HG03439 (cell line): ENCODE results near the gene PIMREG.

ENCODE experiments used
- ATAC-seq: cut with Tn5 transposase; IDR thresholded peaks from one replicate; pipeline ENCODE4 v1.9.1; 2021; ENCODE audit warnings: mild to moderate bottlenecking, moderate library complexity; ENCODE audit not compliant: unreplicated experiment

Gene PIMREG, protein sequence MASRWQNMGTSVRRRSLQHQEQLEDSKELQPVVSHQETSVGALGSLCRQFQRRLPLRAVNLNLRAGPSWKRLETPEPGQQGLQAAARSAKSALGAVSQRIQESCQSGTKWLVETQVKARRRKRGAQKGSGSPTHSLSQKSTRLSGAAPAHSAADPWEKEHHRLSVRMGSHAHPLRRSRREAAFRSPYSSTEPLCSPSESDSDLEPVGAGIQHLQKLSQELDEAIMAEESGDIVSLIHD

DNA sequence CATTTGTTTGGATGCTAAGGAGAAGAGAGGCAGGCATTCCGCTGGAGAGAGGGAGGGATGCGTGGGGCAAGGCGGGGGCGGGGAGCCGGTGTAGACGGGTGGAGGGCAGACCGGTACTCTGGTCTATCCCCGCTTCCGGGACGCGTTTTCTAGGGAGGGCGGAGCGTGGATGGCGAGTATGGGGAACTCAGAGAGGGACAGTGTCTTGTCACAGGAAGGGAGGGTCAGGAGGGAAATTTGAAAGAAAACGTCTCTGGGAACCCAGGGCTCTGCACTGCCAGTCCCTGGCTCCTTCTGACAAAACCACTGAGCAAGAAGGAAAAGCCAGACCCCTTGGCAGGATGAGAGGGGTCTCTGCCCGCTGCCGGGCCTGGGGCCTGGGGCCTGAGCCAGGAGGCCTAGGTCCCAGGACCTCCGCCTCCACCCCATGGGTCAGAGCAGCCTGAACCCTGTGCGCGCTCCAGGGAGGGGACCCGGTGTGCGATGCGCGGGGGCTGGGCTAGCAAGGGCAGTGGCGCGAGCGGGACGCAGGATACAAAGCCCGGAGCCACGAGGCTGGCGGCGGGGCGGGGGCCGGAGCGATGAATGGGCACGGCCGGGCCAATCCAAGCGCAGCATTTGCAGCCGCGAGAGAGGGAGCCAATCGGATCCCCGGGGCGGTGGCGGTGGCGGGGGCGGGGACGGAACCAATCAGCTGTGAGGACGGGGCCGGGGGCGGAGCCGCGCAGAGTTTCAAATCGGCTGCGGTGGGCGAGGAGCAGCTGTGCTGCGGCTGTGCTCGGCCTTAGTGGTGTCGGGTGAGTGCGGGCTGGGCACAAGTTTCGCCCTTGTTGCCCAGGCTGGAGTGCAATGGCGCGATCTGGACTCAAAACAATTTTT is at the start of gene PIMREG:
Gene PIMREG, plus strand, starts transcription at position 764 of the 879 bp plus-strand sequence. CDS start 656 bp downstream, outside the sequence.
- peak; percentile 86 for ATAC-seq

DNA sequence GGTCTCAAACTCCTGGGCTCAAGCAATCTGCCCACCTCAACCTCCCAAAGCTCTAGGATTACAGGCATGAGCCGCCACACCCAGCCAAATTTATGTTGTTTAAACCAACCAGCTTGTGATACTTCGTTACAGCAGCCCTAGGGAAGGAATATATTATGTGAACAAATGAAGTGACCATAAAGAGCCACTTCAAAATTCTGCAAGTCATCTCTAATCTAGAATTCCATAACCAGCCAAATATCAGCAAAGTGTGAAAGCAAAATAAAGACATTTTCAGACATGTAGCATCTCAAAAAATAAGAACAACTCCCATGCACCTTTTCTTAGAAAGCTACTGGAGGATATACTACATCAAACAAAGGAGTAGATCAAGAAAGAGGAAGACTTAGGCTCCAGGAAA is 45.3 kb upstream of the PIMREG start:
- no peak for ATAC-seq

DNA sequence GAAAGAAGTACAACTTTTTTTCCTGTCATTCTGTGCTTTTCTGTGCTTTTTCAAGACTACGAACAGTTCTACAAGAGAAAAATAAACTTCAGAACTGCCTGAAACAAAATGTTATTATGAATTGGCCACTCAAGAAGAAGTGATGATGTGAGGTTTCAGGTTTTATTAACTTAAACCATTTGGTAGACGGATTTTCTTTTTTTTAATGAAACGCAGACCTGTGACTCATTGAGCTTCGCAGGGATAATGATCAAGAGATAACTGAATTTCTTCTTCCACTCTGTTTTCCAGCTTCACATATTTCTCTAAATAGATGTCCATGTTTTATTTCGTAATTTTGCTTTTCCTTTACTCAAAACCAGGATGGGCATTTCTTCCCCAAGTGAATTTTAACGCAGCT is 42.0 kb upstream of the PIMREG start:
- no peak for ATAC-seq

DNA sequence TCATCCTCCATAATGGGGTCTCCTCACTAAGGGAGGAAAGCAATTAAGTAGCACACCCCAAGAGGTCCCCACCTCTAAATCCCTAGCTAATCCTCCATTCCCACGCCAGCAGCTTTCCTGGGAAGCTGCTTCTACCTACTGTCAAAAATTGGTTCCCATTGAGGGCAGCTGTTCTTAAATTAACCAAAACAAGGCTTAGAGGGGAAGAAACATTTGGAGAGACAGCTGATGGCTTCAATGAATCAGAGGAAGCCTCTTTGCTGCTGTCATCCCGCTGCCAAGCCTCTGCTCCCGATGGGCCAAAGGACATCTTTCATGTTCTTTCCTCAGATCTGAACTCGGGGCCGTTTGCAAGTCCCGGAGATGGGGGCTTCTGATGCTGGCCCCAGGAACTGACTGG is 36.0 kb upstream of the PIMREG start:
- no peak for ATAC-seq

DNA sequence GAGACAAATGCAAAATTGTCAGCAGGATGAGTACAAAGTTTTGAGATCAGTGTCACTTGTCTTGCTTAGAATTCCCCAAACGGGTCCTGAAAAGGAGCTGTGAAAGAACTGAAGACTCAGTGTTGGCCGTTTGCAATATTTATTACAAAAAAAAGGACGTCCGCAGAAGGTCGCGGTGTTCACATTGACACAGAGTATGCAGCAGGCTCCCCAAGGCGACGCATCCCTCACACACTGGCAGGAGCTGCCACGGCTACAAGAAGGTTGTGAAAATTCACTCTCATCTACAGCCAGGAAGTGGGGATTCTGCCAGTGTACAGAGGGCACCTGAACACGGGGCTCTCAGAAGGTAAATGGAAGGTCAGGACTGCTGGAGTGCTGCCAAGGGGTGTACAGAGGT is 35.5 kb upstream of the PIMREG start:
- ATAC-seq = no peak

DNA sequence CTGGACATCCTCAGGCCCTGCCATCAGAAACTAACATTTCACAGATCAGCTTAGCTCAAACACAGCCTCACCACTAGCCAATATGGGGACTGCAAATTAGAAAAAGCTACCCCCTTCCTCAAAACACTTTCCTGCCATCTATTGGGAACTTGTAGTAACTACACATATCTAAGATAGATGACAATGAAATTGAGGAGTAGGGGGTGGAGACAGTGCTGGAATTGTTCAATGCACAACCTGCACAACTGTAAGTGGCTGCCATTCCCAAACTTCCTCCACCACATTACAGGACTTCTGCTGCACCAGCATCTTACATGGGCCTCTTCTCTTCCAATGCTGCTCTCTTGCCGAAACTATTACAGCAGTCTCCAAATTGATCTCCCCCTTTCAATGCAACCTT is 31.2 kb upstream of the PIMREG start:
- ATAC-seq = no peak

DNA sequence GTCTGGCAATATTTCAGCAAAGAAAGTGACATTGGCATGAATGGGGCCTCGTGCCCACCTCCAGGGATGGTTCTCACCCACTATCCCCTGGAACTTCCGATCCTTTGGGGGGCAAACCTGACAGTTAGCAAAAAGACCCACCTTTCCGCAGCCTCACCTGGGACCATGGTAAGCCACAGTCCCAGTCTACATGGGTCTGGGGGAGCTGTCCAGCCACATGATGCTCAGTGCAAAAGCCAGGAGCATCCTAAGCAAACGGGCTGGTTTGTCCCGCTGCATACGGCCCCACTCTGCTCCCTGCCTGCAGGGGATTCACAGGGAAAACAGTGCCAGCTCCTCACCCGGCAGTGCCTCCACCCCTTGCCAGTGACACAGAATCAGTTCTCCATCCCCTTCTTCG is 28.6 kb upstream of the PIMREG start:
- no peak for ATAC-seq

DNA sequence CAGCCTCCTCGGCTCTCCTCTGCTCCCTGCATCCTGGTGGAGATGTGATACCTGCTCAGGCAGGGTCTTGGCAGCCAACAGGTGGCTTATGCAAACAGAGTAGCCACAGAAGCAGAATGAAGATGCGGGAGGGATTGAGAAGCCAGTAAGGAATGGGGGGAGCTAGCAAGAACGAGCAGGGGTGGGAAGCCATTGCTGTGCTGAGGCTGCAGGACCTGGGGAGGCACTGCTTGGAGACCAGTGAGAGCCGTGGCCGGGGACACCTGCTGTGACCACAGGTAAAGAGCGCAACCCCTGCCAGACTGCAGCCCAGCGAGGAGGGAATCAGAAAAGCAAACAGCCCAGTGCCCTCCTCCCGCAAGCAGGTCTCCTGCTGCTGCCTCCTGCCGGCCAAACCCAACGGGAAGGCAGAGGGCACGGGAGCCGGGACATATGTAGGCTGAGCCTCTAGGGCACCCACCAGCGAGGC is 24.0 kb upstream of the PIMREG start:
- ATAC-seq = no peak

DNA sequence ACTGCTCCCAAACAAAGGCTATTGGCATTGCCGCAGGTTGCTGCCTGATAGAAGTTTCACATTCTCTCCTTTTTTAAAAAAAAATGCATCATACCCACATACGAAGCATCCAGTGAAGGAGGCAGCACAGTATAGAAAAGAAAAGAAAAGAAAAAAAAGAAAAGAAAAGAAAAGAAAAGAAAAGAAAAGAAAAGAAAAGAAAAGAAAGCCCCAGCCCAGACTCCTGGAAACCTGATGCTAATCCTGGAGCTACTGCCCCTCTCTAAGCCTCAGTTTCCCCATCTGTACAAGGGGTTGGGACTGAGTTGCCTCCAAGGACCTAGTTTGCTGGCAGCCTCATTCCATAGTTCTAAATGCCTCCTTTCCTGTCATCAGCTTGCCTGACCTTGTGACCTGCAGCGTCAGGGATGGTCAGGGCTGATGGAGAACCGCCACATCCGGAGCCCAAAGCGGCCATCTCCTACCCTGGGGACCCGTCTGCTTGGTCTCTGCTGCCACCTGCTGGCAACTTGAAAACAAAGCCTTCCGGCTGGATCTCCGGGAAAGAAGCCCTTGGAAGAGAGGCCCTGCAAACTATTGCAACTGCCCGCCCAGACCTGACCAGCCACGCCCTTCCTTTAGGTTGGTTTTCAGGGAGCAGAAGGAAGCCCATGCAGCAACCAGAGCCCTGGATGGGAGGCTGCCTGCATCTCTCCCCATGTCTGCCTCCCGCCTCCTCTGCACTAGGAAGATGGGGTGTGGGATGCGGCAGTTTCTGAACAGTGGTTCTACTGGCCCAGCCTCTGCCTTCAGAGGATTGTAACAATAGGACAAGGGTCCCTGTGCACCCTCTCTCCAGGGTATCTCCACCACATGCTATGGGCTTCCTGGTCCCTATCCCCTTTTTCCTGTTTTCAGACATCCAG is 22.3 kb upstream of the PIMREG start:
- ATAC-seq = no peak

DNA sequence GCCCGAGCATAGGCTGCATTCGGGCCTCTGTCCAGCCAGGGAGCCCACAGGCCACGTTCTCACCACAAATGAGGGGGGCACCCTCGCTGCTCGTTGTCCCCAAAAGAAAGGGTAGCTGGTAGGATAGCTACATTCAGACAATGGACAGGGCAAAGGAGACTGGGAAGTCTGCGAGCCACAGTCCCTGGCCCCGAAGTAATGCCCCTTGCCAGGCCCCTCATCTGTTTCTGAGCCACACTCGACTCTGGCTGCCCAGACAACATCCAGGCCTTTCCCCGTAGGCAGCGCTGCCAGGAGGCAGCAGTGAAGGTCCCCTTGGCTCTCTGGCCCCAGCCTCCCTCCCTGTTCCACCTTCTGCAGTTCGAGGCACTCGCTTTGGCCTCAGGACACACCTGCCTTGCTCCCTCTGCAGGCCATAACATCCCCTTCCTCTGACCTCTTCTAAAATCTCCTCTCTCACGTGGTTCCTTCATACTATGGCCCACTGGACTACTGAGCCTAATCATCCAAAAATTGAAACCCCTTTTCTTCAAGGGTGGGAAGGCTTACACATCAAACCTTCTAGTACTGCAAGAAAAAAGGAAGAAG is 21.5 kb upstream of the PIMREG start:
- ATAC-seq = no peak

DNA sequence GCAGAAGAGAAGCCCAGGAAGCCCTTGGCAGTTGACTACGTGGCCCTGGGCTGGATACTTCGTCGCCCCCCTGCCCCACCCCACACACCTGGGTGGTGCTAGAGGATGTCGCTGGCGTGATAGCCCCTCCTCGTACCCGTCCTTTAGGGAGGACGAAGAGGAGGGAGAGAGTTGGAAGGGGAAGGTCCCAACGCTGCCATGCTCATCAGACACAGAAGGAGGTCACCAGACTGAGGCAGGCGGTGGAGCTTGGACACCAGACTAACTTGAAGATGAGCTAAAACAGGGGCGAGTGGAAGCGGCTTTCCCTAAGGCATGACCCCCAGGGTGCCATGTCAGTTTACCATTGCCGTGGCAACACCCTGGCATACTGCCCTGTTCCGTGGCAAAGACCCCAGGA is 20.3 kb upstream of the PIMREG start:
- no peak for ATAC-seq

DNA sequence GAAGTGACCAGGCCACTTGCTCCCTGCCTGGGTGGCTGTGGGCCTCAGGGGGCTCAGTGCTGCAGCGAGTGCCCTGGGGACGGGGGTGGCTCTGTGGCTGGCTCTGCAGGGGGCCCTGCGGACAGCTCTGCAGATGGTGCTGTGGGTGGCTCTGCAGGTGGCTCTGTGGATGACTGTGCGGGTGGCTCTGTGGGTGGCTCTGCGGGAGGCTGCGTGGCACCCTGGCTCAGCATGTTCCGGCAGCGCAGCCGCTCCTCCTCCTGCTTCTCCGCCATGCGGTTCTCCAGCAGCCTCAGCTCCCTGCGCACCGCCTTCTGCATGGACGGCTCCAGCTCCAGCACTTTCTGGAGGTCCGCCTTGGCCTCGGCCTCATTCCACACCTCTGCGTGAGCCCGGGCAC is 18.8 kb upstream of the PIMREG start:
- ATAC-seq = no peak

DNA sequence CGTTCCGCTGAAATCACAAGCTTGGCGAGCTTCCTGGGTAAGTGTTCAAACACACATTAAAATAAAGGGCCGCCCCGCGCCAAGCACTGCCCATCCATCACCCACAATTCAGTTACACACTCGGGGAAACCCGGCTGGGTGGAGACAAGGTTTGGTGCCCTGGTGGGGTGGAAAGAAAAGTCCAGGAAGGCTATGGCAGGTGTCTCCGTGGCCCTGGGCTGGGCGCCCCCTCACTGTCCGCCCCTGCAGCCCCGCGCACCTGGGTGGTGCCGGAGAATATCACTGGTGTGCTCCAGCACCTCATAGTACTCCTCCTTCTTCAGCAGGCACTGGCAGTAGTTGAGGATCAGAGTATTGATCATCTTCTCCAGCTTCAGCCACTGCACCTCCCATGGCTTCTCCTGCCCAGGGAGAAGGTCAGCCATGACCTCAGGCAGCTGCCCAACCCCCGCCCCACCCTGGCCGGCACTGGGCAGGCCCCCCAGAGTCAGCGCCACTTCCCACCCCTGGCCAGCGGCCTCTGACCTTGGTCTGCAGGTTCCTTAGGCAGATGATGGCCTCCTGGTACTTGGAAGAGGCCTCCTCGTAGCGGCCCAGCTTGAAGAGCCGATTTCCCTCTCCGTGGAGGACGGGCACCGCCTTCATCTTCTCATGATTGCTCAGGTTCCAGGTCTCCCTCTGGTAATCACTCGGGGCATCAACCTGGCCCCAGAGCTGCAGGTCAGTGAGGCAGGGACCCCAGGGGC is 17.7 kb upstream of the PIMREG start:
- no peak for ATAC-seq

DNA sequence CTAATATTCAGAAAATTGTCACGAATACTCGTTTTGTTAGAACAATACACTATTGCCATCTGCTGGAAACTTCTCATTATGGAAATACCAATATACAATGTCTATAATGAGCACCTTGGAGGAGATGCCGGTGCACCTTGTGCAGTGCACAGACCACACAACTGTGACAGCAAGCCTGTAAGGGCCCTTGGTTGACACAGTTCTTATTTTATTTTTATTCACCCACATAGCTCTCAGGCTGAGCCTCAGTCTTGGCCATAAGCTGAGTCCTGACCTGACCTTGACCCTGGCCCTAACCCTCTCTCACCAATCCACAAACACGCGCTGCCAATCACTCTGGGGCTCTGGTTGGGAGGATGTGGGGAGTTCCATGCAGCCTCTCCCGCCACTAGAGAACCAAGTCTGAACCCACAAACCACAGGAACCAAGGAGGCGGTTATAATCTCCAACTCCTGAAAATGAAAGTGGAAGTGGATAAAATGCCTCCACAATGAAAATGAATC is 16.9 kb upstream of the PIMREG start:
- no peak for ATAC-seq

DNA sequence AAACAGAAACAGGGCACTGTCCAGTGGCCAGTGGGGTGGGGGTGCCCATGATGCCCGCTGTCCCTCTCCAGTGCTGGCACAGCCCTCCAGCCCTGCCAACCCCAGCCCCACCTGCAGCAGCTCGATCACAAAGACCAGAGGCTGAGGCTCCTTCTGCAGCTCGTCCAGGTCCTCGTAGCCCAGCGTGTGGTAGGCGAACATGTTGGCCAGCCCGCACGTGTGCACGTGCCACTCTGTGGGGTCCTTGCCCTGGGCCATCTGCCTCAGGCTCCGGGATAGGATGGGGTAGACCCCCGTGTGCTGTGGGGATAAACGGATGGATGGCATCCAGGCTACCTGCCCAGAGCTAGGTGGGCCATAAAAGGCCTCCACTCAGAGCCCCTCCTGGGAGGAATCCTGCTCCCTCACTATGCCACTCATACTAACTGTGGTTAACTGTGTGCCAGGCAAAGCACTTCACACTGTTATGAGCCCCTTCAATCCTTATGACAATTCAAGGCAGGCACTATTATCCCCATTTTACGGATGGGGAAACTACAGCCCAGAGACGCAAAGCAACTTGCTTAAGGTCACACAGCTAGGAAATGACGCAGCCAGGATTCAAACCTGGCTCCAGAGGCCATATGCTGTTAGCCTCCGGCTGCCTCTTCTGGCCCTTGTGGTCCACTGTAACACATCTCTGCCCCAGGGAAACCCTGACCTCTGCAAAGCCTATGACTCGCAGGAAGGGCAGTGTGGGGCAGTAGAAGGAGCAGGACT is 15.9 kb upstream of the PIMREG start:
- ATAC-seq = no peak

DNA sequence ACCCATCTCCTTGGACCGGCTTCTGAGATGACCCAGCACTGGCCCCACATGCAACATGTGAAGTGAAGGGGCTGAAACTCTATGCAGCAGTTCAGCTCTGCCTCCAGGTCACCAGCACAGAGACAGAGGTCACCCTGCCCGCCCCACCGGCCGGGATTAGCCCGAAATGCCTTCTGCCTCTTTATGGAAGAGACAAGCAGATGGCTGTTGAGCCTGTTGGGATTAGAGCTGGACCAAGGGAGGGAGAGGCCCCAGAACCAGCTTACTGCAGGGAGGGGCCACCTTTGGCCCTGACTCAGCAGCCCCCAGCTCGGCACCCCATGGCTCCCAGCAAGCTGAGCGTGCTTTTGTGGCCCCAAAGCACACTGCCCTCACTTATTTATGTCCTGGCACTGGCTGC is 15.0 kb upstream of the PIMREG start:
- ATAC-seq = no peak

DNA sequence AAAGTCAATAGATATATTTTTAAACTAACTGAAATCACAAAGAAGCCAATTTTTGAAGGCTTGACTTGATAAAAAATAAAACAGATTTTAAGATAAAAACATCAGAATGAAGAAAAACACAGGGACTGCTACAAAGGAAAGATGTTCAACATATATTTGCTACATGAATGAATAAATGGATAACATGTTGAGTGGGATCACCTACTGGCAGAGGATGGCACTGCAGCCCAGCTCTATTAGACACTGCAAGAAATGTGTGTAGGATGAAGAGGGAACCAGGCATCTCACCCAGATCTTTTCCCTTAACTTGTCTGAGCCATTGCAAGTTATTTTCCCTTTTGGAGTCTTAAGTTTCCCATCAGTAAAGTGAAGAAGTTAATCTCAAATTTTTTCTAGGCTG is 13.5 kb upstream of the PIMREG start:
- ATAC-seq = no peak

DNA sequence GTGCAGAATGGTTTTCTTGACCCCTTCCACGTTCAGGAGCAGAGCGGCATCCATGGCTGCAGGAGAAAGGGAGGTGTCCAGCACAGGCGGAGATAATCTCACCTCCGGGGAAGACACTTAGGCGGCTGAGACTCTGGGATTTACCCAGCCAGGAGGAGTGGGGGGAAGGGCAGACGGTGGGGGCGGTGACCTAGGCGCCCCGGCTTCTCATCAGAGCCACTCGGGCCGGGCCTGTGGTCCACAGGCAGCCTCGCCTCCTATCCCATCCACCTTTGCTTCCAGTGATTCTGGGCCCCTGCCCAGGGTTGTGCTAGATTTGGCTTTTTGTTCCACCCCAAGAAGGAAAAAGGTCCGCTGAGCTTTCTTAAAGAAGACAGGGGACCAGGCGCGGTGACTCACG is 9.2 kb upstream of the PIMREG start, which contains the start of gene AIPL1:
Gene AIPL1, minus strand, starts transcription at position 71 of the 400 bp plus-strand sequence. Its CDS starts 17 bp downstream, at position 54.
- no peak for ATAC-seq

DNA sequence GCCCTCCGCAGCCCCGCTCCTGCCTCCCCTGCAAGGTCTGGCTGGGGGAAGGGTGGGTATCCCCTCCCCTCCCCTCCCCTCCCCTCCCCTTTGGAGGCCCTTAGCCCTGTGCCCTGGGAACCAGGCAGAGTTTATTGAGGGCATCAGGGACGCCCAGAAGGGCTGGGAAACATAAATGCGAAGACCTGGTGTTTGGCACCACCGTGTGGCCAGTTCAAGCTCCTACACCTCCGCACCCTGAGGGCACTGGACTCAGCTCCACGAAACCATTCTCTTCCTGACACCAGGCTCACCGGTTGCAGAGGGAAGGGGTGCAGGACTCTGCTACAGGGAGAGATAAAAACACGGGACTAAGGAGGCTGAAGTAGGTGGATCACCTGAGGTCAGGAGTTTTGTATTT is 8.3 kb upstream of the PIMREG start:
- no peak for ATAC-seq
